Loucy (cell line): ENCODE measurements around the gene CNNM1.

Experiments used
- H2AFZ ChIP-seq: fragments of 200-600 bp; sonication (generic); 2 replicates; pipeline ENCODE4 v1.6.0; 2016; ENCODE audit warnings: antibody characterized with exemption, mild to moderate bottlenecking, low read length, moderate library complexity
- H3F3A ChIP-seq: fragments of 200-600 bp; 2 replicates; pipeline ENCODE4 v1.6.0; 2016; ENCODE audit warnings: antibody characterized with exemption, low read depth, mild to moderate bottlenecking
- H3K27me3 ChIP-seq: fragments of 200-600 bp; sonication (generic); 2 replicates; pipeline ENCODE4 v1.6.1; 2014; ENCODE audit warnings: low read length, mild to moderate bottlenecking; ENCODE audit not compliant: insufficient read depth, poor library complexity, severe bottlenecking
- H3K36me3 ChIP-seq: fragments of 200-600 bp; sonication (generic); 2 replicates; pipeline ENCODE4 v1.6.1; 2016; ENCODE audit warnings: low read length; ENCODE audit not compliant: insufficient read depth
- H3K4me1 ChIP-seq: fragments of 200-600 bp; sonication (generic); 2 replicates; pipeline ENCODE4 v1.5.1; 2014; ENCODE audit warnings: low read length, mild to moderate bottlenecking; ENCODE audit not compliant: insufficient read depth, poor library complexity, severe bottlenecking
- H3K4me2 ChIP-seq: fragments of 200-600 bp; sonication (generic); 2 replicates; pipeline ENCODE4 v1.6.0; 2014; ENCODE audit warnings: antibody characterized with exemption, low read length, low read depth, mild to moderate bottlenecking; ENCODE audit not compliant: poor library complexity, severe bottlenecking
- H3K4me3 ChIP-seq: fragments of 200-600 bp; sonication (generic); 2 replicates; pipeline ENCODE4 v1.5.1; 2014; ENCODE audit warnings: low read length, mild to moderate bottlenecking, mixed read lengths; ENCODE audit not compliant: poor library complexity, severe bottlenecking
- H3K79me2 ChIP-seq: fragments of 200-600 bp; sonication (generic); 2 replicates; pipeline ENCODE4 v1.6.1; 2014; ENCODE audit warnings: low read length; ENCODE audit not compliant: insufficient read depth
- H3K9ac ChIP-seq: fragments of 200-600 bp; sonication (generic); 2 replicates; pipeline ENCODE4 v1.6.0; 2014; ENCODE audit warnings: mild to moderate bottlenecking, low read depth, low read length, moderate library complexity; ENCODE audit not compliant: poor library complexity, severe bottlenecking
- H3K9me2 ChIP-seq: fragments of 200-600 bp; sonication (generic); replicated peaks from 2 replicates; pipeline ENCODE4 v1.6.1; 2016; ENCODE audit warnings: low read depth, low read length, mixed read lengths
- H3K9me3 ChIP-seq: fragments of 200-600 bp; sonication (generic); 2 replicates; pipeline ENCODE4 v1.6.1; 2014; ENCODE audit warnings: mild to moderate bottlenecking, antibody characterized with exemption, low read length, low read depth; ENCODE audit not compliant: insufficient read depth
- H4K20me1 ChIP-seq: fragments of 200-600 bp; sonication (generic); 2 replicates; pipeline ENCODE4 v1.6.0; 2014; ENCODE audit warnings: antibody characterized with exemption, low read length, mild to moderate bottlenecking; ENCODE audit not compliant: insufficient read depth, poor library complexity, severe bottlenecking
- EZH2phosphoT487 ChIP-seq: fragments of 200-600 bp; IDR thresholded peaks from 2 replicates; pipeline ENCODE4 v1.6.1; 2018; ENCODE audit warnings: antibody characterized with exemption, mild to moderate bottlenecking, moderate library complexity, borderline replicate concordance
- TF ChIP-seq, protein P1 (sequence below): fragments of 200-600 bp; sonication (generic); conservative IDR thresholded peaks from 2 replicates; pipeline ENCODE4 v1.5.1; 2014; ENCODE audit warnings: mild to moderate bottlenecking, antibody characterized with exemption, low read length

Gene CNNM1

GRCh38 chr10:99346247-99346646, 17.1 kb downstream of the CNNM1 start:
- H3K79me2 ChIP-seq: no peaks in the 10 kb centered on the region
- TF ChIP-seq, protein P1, sequence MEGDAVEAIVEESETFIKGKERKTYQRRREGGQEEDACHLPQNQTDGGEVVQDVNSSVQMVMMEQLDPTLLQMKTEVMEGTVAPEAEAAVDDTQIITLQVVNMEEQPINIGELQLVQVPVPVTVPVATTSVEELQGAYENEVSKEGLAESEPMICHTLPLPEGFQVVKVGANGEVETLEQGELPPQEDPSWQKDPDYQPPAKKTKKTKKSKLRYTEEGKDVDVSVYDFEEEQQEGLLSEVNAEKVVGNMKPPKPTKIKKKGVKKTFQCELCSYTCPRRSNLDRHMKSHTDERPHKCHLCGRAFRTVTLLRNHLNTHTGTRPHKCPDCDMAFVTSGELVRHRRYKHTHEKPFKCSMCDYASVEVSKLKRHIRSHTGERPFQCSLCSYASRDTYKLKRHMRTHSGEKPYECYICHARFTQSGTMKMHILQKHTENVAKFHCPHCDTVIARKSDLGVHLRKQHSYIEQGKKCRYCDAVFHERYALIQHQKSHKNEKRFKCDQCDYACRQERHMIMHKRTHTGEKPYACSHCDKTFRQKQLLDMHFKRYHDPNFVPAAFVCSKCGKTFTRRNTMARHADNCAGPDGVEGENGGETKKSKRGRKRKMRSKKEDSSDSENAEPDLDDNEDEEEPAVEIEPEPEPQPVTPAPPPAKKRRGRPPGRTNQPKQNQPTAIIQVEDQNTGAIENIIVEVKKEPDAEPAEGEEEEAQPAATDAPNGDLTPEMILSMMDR: no peak
- TF ChIP-seq EZH2phosphoT487: no peak

GRCh38 chr10:99347672-99348071, 18.5 kb downstream of the CNNM1 start:
- Histone ChIP-seq H4K20me1 (no peaks in the 10 kb centered on the region), H2AFZ (no peak overlapping the region), H3K9me3 (no peaks in the 10 kb centered on the region), H3K79me2 (no peaks in the 10 kb centered on the region), H3K36me3 (no peaks in the 10 kb centered on the region), H3K27me3 (no peaks in the 10 kb centered on the region), H3K4me3 (no peak overlapping the region), H3K9ac (no peak overlapping the region), H3K4me2 (no peak overlapping the region), H3F3A (no peaks in the 10 kb centered on the region), H3K9me2 (no peaks in the 10 kb centered on the region), H3K4me1 (no peaks in the 10 kb centered on the region)
- TF ChIP-seq, protein P1: no peak
- TF ChIP-seq EZH2phosphoT487: no peak

More at GRCh38 chr10:99346247-99346646, 17.1 kb downstream of the CNNM1 start:
- Histone ChIP-seq H3K9me2 (no peaks in the 10 kb centered on the region), H2AFZ (no peak overlapping the region), H3K27me3 (no peaks in the 10 kb centered on the region), H3K36me3 (no peaks in the 10 kb centered on the region), H3K9me3 (no peaks in the 10 kb centered on the region), H3F3A (no peaks in the 10 kb centered on the region), H3K4me2 (no peak overlapping the region), H3K4me3 (no peak overlapping the region), H3K9ac (no peak overlapping the region), H3K4me1 (no peaks in the 10 kb centered on the region), H4K20me1 (no peaks in the 10 kb centered on the region)

DNA sequence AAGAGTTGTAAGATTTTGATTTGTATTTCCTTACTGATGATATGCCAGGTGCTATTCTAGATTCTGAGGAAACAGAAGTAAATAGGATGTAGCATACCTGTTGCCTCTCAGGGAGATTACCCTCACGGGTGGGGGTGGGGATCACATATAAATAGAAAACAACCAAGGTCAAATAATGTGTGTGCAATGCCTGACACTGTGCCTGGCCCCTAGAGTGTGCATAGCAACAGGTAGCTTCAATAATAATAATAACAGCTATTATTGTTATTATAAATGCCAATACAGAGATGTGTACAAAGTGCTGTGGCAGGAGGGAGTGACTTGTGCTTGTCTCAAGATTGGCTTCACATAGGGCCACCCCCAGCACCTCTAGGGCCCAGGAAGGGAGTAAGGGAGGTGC, 24.0 kb downstream of the CNNM1 start:
- Histone ChIP-seq H4K20me1 (no peaks in the 10 kb centered on the region), H3K4me3 (no peak overlapping the region), H3K9me2 (no peaks in the 10 kb centered on the region)

More for the DNA sequence above, 24.0 kb downstream of the CNNM1 start:
- Histone ChIP-seq H3K4me2 (no peak overlapping the region), H3F3A (no peaks in the 10 kb centered on the region), H3K36me3 (no peaks in the 10 kb centered on the region), H3K9ac (no peak overlapping the region), H3K27me3 (no peaks in the 10 kb centered on the region), H3K9me3 (no peaks in the 10 kb centered on the region), H3K4me1 (no peaks in the 10 kb centered on the region), H3K79me2 (no peaks in the 10 kb centered on the region), H2AFZ (no peak overlapping the region)
- no peak for TF ChIP-seq EZH2phosphoT487
- TF ChIP-seq, protein P1: no peak
